Measurements from ENCODE around the gene IRF7.
"Not testable (repeated sequence)": the region's sequence is repeated elsewhere in the genome, so short reads cannot be mapped to it uniquely, and the experiment has no call there.

Gene IRF7

DNA sequence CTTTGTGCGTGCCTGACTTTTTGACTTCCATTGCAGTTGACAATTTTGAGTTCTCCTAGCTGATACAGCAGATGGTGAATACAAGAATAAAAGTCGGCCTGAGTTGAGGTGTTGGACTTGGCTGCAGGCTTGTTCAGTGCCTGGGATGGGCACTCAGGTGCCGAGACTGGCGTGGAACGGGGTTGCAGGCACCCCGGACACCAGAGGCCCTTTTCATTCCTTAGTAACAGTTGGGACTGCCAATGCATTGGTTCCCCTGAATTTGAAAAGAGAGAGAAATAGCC is 38.2 kb downstream of the IRF7 start:
- DNase-seq, result no peak

DNA sequence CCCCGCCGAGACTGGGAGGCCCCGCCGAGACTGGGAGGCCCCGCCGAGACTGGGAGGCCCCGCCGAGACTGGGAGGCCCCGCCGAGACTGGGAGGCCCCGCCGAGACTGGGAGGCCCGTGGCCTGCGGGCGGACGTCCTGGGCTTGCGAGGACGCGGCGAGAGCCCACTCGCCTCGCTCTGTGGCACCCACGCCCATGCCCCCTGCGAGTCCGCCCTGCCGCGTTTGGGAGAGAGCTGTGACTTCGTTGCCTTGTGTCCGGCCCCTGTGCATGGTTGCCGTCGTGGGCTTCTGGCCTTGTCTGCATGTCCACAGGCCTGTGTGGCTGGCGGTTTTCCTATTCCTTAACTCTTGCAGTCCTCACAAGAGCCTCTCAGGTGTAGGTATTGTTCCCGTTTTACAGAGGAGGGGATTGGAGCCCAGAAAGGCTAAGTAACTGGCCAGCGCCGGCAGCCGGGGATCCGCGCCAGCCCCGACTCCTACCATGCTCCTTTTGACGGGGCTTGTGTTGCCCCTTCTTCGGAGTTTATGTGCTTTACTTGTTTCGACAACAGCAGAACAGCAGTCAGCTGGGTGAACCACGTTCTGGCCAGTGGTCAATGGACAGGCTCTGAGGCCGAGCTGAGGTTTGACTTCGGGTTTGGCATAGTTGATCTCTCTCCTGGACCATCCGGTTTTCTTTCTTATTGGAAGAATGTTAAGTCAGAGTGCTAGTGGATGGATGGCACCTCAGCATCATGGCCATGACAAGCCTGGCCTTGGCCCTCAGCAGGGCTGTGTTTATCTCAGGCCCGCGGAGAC is 38.7 kb downstream of the IRF7 start:
- DNase-seq, result no peak

DNA sequence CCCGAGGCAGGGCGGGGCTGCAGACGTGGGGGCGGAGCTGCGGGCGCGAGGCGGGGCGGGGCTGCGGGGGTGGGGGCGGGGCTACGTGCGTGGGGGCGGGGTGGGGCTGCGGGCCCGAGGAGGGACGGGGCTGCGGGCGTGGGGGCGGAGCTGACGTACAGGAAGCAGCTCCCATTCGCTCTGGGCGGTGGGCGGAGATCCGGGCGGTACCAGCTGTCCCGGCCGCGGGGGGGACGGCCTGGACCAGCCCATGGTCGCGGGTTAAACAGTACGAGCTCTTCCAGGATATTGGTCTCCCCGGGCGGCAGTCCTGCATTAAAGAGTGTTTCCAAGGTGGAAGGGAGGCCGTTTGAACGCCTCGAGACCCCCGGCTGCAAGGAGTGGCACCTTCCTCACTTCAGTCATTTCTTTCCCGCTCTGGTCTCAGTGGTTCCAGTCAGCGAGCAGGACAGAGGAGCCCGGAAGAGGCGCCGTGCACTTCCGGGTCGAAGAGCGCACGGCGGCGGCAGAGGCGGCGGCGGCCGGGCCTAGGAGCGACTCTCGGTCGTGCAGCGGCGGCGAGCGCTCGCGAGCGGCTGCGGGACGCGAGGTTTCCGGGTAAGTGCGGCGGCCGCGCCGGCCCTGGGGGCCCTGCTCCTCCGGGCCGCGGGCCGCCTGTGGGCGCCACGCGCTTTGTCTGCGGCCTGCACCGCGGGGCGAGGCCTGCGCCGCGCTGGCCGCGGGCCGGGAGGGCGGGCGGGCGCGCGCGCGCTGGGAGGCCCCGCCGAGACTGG is 39.6 kb downstream of the IRF7 start, which contains the start of gene PHRF1:
Gene PHRF1, plus strand, starts transcription at position 475 of the 773 bp plus-strand sequence. CDS start 5,043 bp downstream, outside the sequence.
- peak; percentile 92 for DNase-seq

DNA sequence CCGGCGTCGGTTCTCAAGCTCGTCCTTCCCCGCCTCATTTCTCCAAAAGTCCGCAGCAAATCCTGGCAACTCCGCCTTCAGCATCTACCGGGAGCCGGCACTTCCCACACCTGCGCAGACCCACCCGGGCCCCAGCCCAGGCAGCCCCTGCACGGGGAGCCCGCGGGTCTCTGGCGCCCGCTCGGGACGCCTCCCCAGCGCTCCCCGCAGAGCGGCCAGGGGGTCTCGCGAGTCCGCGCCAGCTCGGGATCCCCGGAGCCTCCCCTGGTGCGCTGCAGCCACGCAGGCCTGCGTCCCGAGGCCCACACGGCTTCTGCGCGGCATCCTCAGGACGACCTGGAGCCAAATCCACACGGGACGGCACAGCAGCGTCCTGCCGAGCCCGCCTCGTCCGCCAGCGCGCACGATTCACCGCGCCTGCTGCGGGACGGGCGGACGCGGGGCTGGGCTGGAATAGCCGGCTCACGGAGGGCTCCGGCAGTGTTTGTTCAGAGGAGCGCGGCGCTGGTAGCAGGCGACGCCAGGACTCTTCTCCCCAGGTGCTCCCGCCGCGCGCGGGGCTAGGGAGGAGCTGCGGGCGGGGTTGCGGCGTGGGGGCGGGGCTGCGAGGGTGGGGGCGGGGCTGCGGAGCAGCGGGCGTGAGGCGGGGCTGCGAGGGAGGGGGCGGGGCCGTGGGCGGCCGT is 40.3 kb downstream of the IRF7 start:
- DNase-seq, result no peak

DNA sequence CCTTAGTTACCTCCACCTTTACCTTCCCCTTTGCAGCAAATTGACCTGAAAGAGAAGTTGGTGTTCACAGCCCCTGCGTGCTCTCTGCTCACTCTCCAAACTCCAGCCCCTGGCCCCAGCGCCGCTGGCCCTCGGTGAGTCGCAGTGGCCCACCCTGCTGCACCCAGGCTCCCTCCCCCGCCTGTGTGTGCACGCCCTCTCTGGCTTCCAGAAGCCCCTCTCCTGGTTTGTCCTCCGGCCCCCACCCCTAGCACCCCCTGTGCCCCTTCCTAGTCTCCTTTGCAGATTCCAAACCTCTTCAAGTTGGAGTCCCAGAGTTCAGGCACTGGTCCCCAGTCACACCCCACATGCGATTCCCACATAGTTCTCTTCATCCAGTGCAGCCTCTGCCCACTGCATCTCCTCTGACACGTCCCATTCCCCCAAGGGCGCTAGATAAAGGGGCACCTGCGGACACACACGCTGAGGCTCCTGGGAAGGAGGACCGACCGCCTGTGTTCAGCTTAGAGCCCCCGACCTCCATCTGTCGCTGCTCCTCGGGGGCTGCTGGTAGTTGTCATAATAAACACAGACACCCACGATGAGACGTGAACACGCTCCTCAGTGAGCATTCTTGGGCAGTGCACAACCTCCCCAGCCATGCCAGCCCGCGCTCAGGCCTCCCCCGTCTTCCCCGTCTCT is 41.0 kb downstream of the IRF7 start:
- no peak for DNase-seq

DNA sequence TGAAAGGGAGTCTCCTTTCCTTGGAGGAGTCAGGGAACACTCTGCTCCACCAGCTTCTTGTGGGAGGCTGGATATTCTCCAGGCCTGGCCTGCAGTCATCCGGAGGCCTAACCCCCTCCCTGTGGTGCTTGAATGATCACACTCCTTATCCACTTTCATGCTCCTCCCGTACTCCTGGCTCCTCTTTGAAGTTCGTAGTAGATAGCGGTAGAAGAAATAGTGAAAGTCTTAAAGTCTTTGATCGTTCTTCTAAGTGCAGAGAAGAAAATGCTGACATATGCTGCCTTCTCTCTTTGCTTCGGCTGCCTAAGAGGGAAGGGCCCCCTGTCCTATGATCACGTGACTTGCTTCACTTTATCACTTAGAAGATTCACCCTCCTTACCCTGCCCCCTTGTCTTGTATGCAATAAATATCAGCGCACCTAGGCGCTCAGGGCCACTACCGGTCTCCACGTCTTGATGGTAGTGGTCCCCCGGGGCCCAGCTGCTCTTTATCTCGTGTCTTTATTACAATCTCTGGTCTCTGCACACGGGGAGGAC is 41.6 kb downstream of the IRF7 start:
- DNase-seq, result not testable (repeated sequence)

DNA sequence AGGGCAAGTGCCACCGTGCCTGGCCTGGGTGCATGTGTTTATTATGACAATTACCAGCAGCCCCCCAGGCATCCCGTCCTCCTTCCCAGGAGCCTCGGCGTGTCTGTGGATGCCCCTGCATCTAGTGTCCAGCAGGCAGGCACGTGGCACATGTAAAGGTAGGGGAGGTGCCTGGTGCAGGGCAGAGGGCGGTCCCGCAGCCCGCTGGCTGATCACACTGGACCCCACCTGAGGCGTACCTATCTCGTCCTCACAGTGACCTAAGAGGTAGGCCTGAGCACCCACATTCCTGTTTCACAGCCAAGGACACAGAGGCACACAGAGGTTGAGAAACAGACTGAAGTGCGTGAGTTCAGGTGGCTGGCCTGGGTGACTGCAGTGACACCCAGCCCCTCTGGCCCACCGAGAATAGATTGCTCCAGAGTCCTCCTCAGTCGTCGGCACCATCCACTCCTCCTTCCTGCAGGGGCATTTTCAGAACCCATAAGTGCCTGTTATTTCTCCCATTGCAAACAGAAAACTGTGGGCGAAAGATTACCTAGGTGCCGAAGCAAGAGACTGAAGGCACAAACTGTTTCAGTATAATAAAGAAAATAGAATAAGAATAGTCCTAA is 42.5 kb downstream of the IRF7 start:
- no peak for DNase-seq

DNA sequence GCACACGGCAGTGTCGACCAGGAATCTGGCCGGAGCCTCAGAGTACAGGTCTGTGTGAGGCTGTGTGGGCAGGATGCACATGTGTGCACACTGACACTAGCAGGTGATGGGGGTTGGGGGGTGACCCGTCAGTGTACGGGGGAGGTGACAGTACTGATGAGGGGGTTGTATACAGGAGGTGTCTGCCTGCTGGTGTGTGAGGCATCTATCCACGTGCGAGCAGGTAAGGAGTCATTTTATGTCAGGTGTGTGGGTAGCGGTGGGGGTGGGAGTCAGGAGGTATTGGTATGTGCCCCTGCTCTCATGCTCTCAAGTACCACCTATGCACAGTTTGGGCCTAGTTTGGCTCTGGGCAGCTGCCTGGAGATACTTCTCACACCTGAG is 44.0 kb downstream of the IRF7 start:
- DNase-seq, result no peak

DNA sequence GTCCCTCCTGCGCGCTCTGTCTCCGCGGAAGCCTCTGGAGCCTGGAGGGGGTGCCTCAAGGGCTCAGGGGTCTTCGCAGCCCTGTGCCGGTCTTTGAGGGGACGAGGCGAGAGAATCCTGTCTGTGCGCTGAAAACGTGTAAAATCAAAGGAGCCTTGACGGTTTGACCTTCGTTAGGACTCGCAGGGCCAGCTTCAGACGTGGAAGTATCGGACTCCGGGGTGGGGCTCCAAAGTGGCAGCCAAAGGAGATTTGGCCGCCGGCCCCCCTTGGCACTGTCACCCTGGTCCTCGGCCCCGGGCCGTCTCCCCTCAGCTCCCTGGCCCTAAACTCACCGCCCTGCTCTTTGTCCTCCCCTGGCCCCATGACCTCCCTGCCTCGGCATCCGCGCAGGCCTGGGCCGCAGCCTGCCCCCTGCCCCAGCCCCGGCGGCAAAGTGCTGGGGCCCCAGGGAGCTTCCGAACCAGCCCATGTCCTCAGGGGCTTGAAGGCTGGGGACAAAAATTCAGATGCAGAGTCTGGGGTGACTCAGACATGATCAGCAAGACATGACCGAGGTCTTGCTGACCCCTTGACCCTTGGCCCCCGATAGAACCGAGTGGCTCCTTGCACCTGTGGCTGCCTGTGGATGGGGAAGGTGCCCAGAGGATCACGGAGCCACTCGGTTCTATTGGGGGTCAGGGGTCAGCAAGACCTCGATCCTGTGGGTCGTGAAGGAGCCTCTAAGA is 46.4 kb downstream of the IRF7 start:
- DNase-seq, result no peak

DNA sequence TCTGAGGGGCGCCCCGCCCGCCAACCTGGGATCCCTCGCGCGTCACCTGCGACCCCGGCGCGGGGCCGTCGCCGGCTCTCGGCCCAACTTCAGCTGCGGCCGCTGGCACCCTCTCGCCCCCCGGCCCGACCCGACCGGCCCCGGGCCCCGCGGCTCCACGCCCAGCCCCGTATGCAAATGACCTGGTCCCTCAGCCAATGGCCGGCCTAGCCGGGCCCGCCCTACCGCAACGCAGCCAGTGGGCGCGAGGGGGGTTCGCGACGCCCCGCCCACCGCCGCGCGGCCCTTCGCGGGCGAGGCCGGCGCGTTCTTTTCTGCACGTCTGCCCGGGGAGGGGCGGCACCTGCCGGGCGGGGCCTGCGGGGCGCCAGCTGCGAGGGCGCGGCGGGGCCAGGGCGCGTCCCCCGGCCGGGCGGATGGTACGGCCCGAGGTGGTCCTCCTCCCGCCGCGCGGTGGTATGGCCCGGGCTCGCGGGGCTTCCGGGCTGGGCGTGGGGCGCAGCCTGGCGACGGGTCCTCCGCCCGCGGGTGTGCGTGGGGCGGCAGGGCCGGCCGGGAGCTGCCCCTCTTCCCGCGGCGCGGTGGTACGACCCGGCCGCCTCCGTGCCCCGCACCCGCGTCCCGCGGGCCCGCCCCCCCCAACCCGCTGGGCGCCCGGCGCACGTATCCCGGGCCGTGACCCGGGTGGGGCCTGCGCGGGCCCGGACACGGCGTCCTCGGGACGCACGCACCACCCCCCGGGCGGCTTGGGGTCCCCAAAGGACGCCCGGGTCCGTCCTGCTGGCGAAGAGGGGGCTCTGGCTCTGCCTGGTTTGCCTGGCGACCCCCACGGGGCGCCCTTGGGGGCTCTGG is 47.2 kb downstream of the IRF7 start:
- peak; percentile 94 for DNase-seq

DNA sequence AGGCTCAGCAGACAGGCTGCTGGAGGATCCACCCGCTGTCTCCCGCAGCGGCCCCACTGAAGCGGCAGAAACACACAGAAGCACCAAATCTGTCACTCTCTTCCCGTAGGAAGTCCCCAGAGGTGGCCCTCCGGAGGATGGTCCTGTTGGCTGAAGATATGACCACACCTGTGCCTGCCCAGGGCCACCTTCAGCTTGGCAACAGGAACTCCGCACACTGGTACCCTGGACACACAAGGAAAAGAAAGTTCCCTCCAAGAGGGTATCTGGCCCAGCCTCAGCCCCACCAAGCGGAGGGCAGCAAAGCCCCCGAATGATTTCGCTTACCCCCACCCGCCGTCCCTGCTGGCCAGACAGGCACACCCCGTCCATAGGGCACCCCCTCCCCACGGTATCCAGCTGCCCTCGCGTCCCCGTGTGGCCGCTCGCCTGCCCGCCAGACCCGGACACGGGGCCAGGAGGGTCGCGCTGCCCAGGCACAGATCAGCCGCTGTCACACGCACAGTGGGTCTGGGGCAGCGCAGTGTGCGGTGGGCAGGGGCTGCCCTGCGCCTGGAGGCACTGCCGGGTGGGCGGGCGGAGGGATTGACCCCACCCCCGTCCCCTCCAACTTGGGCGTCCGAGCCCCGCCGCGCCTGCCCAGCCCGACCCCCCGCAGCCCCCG is 48.0 kb downstream of the IRF7 start:
- DNase-seq, result no peak

DNA sequence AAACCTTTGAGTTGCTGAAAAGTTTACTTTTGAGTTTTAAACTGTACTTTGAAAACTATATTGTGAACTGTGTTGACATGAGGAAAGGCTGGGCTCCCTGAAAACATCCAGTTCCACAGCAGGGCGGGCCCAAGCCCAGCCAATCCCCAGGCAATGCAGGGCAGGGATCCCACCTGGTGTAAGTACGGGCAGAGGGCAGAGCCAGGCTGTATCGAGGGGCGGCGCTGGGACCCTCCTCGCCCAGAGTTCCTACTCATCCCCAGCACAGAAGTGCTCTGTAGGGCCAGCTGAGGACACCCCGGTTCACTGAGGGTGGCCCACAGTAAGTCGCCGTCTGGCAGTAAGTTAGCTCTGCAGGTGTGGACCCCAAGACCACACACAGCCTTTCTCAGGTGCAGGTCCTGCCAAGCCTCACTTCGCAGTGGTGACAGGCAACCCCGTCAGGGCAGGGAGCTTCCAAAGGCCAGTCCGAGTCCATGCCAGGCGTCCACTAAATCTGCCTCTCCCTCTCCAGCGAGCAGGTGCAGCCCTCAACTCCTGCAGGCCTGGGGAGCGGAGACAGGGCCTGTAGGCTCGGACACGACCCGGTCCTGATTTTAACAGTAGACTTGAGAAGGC is 48.6 kb downstream of the IRF7 start:
- no peak for DNase-seq

DNA sequence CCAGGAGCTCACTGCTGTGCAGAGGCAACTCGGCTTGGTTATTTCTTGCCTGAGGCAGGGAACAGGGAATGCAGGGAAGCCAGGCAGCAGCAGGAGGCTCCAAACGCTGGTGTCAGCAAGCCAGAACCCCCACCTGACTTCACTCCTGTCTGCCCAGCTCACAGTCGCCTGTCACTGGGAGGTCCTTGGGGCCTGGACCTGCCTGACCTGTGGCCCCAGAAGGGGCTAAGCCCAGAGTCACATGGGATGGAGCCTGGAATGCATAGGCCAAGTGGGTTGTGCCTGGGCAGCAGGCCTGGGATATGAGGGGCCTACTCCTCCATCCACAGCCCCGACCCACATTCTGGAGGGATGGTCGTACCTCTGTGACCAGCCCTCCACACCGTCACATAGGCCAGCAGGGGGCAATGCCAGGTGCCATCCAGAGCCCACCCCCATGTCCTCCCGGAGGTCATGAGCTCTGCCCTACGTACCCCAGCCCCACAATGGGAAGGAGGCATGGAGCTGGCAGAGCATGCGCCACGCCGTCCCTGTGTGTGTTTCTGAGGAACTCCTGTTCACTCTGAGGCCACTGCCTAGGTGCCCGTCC is 49.7 kb downstream of the IRF7 start:
- no peak for DNase-seq

DNA sequence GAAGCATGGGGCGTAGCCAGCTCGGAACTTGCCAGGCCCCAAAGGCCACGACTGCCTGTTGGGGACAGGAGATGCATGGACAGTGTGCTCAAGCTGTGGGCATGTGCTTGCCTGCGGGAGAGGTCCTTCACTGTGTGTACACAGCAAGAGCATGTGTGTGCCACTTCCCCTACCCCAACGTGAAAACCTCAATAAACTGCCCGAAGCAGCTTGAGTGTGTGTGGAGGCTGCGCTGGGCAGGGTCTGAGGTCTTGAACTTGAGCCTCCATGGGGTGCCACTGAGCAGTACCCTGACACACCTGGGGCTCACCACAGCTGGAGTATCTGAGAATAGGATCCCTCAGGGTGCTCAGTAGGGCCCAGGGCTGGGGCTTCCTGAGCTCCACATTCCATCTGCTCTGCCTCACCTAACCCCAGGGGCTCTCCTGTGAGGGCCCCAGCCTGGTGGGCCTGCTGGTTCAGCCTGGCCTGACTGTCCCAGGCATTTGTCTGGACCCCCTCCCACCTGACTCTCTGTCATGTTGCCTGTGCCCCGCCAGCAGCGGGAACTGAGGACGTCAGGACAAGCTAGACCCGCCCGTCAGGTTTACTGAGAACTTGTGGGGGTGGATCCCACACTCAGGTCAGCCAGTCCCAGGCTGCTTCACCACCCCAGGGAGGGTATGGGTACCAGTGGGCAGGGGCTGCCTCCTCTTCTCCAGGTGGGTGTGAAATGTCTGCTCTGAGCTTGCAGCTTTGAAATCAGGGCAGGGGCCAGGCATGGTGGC is 51.8 kb downstream of the IRF7 start:
- no peak for DNase-seq

DNA sequence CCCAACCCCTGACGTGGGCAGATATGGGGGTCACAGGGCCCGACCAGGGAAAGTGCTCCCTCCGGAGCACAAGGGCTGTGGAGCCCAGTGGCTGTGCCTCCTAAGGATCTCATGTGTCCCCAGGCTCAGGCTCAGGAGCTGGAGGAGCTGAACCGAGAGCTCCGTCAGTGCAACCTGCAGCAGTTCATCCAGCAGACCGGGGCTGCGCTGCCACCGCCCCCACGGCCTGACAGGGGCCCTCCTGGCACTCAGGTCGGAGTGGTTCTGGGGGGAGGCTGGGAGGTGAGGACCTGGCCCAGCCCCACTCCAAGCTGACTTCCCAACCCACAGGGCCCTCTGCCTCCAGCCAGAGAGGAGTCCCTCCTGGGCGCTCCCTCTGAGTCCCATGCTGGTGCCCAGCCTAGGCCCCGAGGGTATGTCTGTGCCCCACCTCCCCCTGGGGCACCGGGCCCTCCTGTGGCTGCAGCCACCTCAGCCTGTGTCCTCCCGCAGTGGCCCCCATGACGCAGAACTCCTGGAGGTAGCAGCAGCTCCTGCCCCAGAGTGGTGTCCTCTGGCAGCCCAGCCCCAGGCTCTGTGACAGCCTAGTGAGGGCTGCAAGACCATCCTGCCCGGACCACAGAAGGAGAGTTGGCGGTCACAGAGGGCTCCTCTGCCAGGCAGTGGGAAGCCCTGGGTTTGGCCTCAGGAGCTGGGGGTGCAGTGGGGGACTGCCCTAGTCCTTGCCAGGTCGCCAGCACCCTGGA is 52.5 kb downstream of the IRF7 start:
- no peak for DNase-seq
